GM12878 (cell line): Measurements from ENCODE around the gene SFI1. TPM values are rescaled to one million over a fixed set of nuclear protein-coding genes. Genes with fewer than 3 reads are reported as not detected.

Source experiments
- ASH2L ChIP-seq: fragments of 300-600, 200-600 bp; sonication (generic); IDR thresholded peaks from 2 replicates; pipeline ENCODE4 v1.6.1; 2017; ENCODE audit warnings: low read depth, mild to moderate bottlenecking, borderline replicate concordance
- CHD1 ChIP-seq: IDR thresholded peaks from 2 replicates; pipeline ENCODE4 v1.6.1; 2012; ENCODE audit warnings: low read depth, low read length, improper control_type of control experiment
- EED ChIP-seq: sonication (generic); IDR thresholded peaks from 2 replicates; pipeline ENCODE4 v1.6.1; 2016; ENCODE audit warnings: antibody characterized with exemption, low read depth
- ESRRA ChIP-seq: IDR thresholded peaks from 2 replicates; pipeline ENCODE4 v1.6.1; 2012; ENCODE audit warnings: mild to moderate bottlenecking, low read length, improper control_type of control experiment
- FOS ChIP-seq: IDR thresholded peaks from 3 replicates; pipeline ENCODE4 v1.6.1; 2011; ENCODE audit warnings: borderline replicate concordance; ENCODE audit not compliant: insufficient read length; ENCODE audit errors: extremely low read depth
- HDAC2 ChIP-seq: fragments of 200-600 bp; sonication (generic); IDR thresholded peaks from 2 replicates; pipeline ENCODE4 v1.6.1; 2017
- KLF5 ChIP-seq: fragments of 450-650 bp; IDR thresholded peaks from 2 replicates; pipeline ENCODE4 v1.6.1; 2014; ENCODE audit warnings: mild to moderate bottlenecking; ENCODE audit not compliant: partially characterized antibody
- MAX ChIP-seq: IDR thresholded peaks from 2 replicates; pipeline ENCODE4 v1.6.1; 2012; ENCODE audit warnings: low read depth, low read length, improper control_type of control experiment
- MTA2 ChIP-seq: fragments of 450-650 bp; IDR thresholded peaks from 2 replicates; pipeline ENCODE4 v1.6.1; 2016; ENCODE audit warnings: low read depth, mild to moderate bottlenecking, moderate library complexity
- NBN ChIP-seq: fragments of 450-650 bp; IDR thresholded peaks from 2 replicates; pipeline ENCODE4 v1.6.1; 2016
- NR2C2 ChIP-seq: IDR thresholded peaks from 2 replicates; pipeline ENCODE4 v1.6.1; 2011; ENCODE audit warnings: borderline replicate concordance, low read depth; ENCODE audit not compliant: control insufficient read depth, insufficient read length
- POLR2AphosphoS5 ChIP-seq: IDR thresholded peaks from 2 replicates; pipeline ENCODE4 v1.6.1; 2011; ENCODE audit warnings: mild to moderate bottlenecking, low read length, inconsistent platforms
- POU2F2 ChIP-seq: IDR thresholded peaks from 3 replicates; pipeline ENCODE4 v1.6.1; 2011; ENCODE audit warnings: low read depth, mild to moderate bottlenecking, low read length, borderline replicate concordance
- RBBP5 ChIP-seq: fragments of 200-600 bp; sonication (generic); conservative IDR thresholded peaks from 2 replicates; pipeline ENCODE4 v1.6.1; 2016
- RFX5 ChIP-seq: IDR thresholded peaks from 2 replicates; pipeline ENCODE4 v1.6.1; 2011; ENCODE audit warnings: low read depth, low read length, improper control_type of control experiment
- RUNX3 ChIP-seq: IDR thresholded peaks from 2 replicates; pipeline ENCODE4 v1.6.1; 2012; ENCODE audit warnings: low read length, inconsistent platforms
- SIX5 ChIP-seq: IDR thresholded peaks from 2 replicates; pipeline ENCODE4 v1.6.1; 2011; ENCODE audit warnings: mild to moderate bottlenecking, low read depth, low read length, moderate library complexity; ENCODE audit not compliant: severe bottlenecking
- SMAD1 ChIP-seq: fragments of 450-650 bp; IDR thresholded peaks from 2 replicates; pipeline ENCODE4 v1.6.1; 2018; ENCODE audit warnings: mild to moderate bottlenecking, low read depth; ENCODE audit not compliant: partially characterized antibody
- TCF12 ChIP-seq: IDR thresholded peaks from 2 replicates; pipeline ENCODE4 v1.6.1; 2011; ENCODE audit warnings: low read depth, mild to moderate bottlenecking, low read length
- WRNIP1 ChIP-seq: IDR thresholded peaks from 2 replicates; pipeline ENCODE4 v1.6.1; 2011; ENCODE audit warnings: low read depth, low read length, improper control_type of control experiment, borderline replicate concordance
- YBX1 ChIP-seq: fragments of 450-650 bp; IDR thresholded peaks from 2 replicates; pipeline ENCODE4 v1.6.1; 2016; ENCODE audit warnings: antibody characterized with exemption
- YY1 ChIP-seq: IDR thresholded peaks from 2 replicates; pipeline ENCODE4 v1.6.1; 2011; ENCODE audit warnings: low read depth, mild to moderate bottlenecking, low read length
- polyA plus RNA-seq, 11 experiments: library from polyadenylated mRNA; depleted of rRNA in 4 of 11; unstranded in 6 of 11; stranded (reverse) in 5 of 11; fragments of >200 nt; fragmentation: Nextera tagmentation in 4 of 11; fragmentation: Illumina TruSeq in 1 of 11; extraction: Ambion mirVana in 4 of 11; extraction: Trizol in 1 of 11; gene quantifications; 1 replicate in 1 of 11; 2 replicates in 10 of 11; pipeline versions ENCODE4 v1.2.1 to v1.2.3, GENCODE V29; 2011 to 2016; ENCODE audit warnings: inconsistent platforms in 2 of 11, missing spikeins in 2 of 11, low read depth in 1 of 11
- total RNA-seq, 4 experiments: library from RNA; depleted of rRNA in 3 of 4; stranded (reverse); fragments of >200 nt in 3 of 4; fragmentation: Illumina TruSeq in 1 of 4; extraction: Trizol in 1 of 4; gene quantifications; 2 replicates each; pipeline versions ENCODE4 v1.2.1 to v1.2.3, GENCODE V29; 2013 to 2021
- TF ChIP-seq, protein P1 (sequence below): fragments of 450-650 bp; IDR thresholded peaks from 2 replicates; pipeline ENCODE4 v1.6.1; 2017; ENCODE audit warnings: mild to moderate bottlenecking, moderate library complexity
- TF ChIP-seq, protein P2 (sequence below): fragments of 150-350 bp; IDR thresholded peaks from 2 replicates; pipeline ENCODE4 v1.6.1; 2014; ENCODE audit warnings: mild to moderate bottlenecking, low read depth, low read length
- TF ChIP-seq, protein P3 (sequence below): fragments of 450-650 bp; IDR thresholded peaks from 2 replicates; pipeline ENCODE4 v1.6.1; 2016; ENCODE audit warnings: mild to moderate bottlenecking, moderate library complexity, borderline replicate concordance

The SFI1 gene
- total and polyA plus RNA-seq, 10 of the 15 experiments (the other 5 are each of a cell fraction or from before 2014, with no cell fraction given): 6.3 to 70.1 (median 30.4) TPM

DNA sequence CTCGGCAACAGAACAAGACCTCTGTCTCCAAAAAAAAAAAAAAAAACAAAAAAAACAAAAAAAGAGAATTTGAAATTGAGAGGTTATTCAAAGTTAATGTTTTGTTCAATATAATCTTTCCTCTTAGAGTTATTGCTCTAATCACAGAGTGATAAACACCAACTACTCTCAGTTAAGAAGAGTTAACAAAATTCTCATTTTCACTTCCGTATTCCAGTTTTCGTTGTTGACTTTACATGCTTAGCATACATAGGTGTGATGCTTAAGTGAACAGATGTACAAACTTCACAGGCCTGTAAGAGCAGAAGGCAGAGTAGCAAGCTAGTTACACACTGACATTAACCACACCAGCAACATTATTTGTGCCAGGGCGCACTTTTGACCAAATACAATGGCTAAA lies 19.0 kb upstream of the SFI1 start (continued):
- TF ChIP-seq, protein P1, sequence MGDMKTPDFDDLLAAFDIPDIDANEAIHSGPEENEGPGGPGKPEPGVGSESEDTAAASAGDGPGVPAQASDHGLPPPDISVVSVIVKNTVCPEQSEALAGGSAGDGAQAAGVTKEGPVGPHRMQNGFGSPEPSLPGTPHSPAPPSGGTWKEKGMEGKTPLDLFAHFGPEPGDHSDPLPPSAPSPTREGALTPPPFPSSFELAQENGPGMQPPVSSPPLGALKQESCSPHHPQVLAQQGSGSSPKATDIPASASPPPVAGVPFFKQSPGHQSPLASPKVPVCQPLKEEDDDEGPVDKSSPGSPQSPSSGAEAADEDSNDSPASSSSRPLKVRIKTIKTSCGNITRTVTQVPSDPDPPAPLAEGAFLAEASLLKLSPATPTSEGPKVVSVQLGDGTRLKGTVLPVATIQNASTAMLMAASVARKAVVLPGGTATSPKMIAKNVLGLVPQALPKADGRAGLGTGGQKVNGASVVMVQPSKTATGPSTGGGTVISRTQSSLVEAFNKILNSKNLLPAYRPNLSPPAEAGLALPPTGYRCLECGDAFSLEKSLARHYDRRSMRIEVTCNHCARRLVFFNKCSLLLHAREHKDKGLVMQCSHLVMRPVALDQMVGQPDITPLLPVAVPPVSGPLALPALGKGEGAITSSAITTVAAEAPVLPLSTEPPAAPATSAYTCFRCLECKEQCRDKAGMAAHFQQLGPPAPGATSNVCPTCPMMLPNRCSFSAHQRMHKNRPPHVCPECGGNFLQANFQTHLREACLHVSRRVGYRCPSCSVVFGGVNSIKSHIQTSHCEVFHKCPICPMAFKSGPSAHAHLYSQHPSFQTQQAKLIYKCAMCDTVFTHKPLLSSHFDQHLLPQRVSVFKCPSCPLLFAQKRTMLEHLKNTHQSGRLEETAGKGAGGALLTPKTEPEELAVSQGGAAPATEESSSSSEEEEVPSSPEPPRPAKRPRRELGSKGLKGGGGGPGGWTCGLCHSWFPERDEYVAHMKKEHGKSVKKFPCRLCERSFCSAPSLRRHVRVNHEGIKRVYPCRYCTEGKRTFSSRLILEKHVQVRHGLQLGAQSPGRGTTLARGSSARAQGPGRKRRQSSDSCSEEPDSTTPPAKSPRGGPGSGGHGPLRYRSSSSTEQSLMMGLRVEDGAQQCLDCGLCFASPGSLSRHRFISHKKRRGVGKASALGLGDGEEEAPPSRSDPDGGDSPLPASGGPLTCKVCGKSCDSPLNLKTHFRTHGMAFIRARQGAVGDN: peak; percentile 64
- TF ChIP-seq POU2F2: no peak
- TF ChIP-seq MTA2: peak; percentile 70
- peak; percentile 30; the same call in 1 of the 2 replicates for TF ChIP-seq RUNX3
- no peak for TF ChIP-seq ASH2L
- no peak for TF ChIP-seq YY1
- TF ChIP-seq RFX5: no peak
- TF ChIP-seq EED: no peak
- TF ChIP-seq ESRRA: no peak
- TF ChIP-seq YBX1: no peak
- TF ChIP-seq, protein P2, sequence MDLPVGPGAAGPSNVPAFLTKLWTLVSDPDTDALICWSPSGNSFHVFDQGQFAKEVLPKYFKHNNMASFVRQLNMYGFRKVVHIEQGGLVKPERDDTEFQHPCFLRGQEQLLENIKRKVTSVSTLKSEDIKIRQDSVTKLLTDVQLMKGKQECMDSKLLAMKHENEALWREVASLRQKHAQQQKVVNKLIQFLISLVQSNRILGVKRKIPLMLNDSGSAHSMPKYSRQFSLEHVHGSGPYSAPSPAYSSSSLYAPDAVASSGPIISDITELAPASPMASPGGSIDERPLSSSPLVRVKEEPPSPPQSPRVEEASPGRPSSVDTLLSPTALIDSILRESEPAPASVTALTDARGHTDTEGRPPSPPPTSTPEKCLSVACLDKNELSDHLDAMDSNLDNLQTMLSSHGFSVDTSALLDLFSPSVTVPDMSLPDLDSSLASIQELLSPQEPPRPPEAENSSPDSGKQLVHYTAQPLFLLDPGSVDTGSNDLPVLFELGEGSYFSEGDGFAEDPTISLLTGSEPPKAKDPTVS: no peak
- TF ChIP-seq RBBP5: no peak
- TF ChIP-seq NBN: 0 out of 2 replicates have a peak, but pooled peaks have one; percentile 29
- TF ChIP-seq KLF5: no peak
- TF ChIP-seq, protein P3, sequence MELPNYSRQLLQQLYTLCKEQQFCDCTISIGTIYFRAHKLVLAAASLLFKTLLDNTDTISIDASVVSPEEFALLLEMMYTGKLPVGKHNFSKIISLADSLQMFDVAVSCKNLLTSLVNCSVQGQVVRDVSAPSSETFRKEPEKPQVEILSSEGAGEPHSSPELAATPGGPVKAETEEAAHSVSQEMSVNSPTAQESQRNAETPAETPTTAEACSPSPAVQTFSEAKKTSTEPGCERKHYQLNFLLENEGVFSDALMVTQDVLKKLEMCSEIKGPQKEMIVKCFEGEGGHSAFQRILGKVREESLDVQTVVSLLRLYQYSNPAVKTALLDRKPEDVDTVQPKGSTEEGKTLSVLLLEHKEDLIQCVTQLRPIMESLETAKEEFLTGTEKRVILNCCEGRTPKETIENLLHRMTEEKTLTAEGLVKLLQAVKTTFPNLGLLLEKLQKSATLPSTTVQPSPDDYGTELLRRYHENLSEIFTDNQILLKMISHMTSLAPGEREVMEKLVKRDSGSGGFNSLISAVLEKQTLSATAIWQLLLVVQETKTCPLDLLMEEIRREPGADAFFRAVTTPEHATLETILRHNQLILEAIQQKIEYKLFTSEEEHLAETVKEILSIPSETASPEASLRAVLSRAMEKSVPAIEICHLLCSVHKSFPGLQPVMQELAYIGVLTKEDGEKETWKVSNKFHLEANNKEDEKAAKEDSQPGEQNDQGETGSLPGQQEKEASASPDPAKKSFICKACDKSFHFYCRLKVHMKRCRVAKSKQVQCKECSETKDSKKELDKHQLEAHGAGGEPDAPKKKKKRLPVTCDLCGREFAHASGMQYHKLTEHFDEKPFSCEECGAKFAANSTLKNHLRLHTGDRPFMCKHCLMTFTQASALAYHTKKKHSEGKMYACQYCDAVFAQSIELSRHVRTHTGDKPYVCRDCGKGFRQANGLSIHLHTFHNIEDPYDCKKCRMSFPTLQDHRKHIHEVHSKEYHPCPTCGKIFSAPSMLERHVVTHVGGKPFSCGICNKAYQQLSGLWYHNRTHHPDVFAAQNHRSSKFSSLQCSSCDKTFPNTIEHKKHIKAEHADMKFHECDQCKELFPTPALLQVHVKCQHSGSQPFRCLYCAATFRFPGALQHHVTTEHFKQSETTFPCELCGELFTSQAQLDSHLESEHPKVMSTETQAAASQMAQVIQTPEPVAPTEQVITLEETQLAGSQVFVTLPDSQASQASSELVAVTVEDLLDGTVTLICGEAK: no peak
- TF ChIP-seq HDAC2: no peak
- no peak for TF ChIP-seq TCF12
- TF ChIP-seq FOS: no peak
- TF ChIP-seq WRNIP1: no peak
- no peak for TF ChIP-seq CHD1
- TF ChIP-seq POLR2AphosphoS5: no peak
- no peak for TF ChIP-seq NR2C2
- TF ChIP-seq SIX5: no peak
- TF ChIP-seq MAX: no peak
- TF ChIP-seq SMAD1: no peak
